Activated T-cell treated with anti-CD3 and anti-CD28 coated beads, Interleukin-2, amount 50 U/mL, for 72 hours (primary cell): ENCODE data around the gene BTF3L4. TPM values are rescaled to one million over a fixed set of nuclear protein-coding genes. Genes with fewer than 3 reads are reported as not detected.
"Not testable (repeated sequence)": the region's sequence is repeated elsewhere in the genome, so short reads cannot be mapped to it uniquely, and the experiment has no call there.

Source experiments
- ATAC-seq, 2 donors: fragments of 150-1000 bp; cut with Tn5 transposase; replicated peaks in 1 of 2; 2 replicates each; pipeline ENCODE4 v1.10.0; 2021; ENCODE audit warnings: moderate library complexity in 2 of 2, mild to moderate bottlenecking in 1 of 2
- DNase-seq, 2 donors: peaks; one replicate each; pipeline ENCODE4 v3.0.0; 2021 to 2022; ENCODE audit warnings: mixed read lengths in 1 of 2
- H3K27ac Mint-ChIP-seq: one replicate; pipeline ENCODE4 v1.8.0; 2022; ENCODE audit warnings: mild to moderate bottlenecking, moderate library complexity, mixed read lengths
- H3K27me3 Mint-ChIP-seq: one replicate; pipeline ENCODE4 v1.8.0; 2022; ENCODE audit warnings: low read depth, mixed read lengths
- H3K36me3 Mint-ChIP-seq, 2 donors: one replicate each; pipeline ENCODE4 v1.8.0; 2022; ENCODE audit warnings: mixed read lengths in 2 of 2, mild to moderate bottlenecking in 1 of 2; ENCODE audit not compliant: insufficient read depth in 2 of 2
- H3K4me1 Mint-ChIP-seq: one replicate; pipeline ENCODE4 v1.8.0; 2022; ENCODE audit warnings: low read depth, mixed read lengths
- H3K4me3 Mint-ChIP-seq, 2 donors: one replicate each; pipeline ENCODE4 v1.8.0; 2022; ENCODE audit warnings: mild to moderate bottlenecking in 2 of 2, mixed read lengths in 2 of 2, moderate library complexity in 2 of 2
- H3K9me3 Mint-ChIP-seq, 2 donors: one replicate each; pipeline ENCODE4 v1.8.0; 2022; ENCODE audit warnings: mixed read lengths in 2 of 2
- total RNA-seq, 2 donors: library from RNA; stranded (reverse); gene quantifications; one replicate each; pipeline ENCODE4 v1.2.3, GENCODE V29; 2022

Gene BTF3L4
- total RNA-seq, 2 donors from 2014 or later, result 28.3 to 32.3 TPM

DNA sequence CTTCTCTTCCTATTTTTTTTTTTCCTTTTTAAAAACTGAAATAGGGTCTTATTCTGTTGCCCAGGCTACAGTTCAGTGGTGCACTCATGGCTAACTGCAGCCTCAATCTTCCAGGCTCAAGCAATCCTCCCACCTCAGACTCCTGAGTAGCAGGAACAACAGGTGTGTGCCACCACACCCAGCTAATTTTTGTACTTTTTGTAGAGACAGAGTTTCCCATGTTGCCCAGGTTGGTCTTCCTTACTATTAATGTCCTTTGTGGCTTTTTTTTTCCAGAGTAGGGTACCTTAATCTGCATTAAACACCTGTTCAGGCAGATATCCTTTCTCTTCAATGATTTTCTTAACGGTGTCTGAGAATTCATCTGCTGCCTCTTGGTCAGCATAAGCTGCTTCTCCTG lies 18.2 kb upstream of the BTF3L4 start:
- Mint-ChIP-seq H3K4me1 (peaks cover 7% of the 10 kb centered on the region), H3K9me3 (no peaks in the 10 kb centered on the region), H3K36me3 (peaks cover 0 to 5% of the 10 kb centered on the region in 2 donors), H3K27me3 (no peaks in the 10 kb centered on the region), H3K4me3 (no peak overlapping the region), H3K27ac (no peak overlapping the region)
- ATAC-seq, result no peak
- DNase-seq, result no peak

DNA sequence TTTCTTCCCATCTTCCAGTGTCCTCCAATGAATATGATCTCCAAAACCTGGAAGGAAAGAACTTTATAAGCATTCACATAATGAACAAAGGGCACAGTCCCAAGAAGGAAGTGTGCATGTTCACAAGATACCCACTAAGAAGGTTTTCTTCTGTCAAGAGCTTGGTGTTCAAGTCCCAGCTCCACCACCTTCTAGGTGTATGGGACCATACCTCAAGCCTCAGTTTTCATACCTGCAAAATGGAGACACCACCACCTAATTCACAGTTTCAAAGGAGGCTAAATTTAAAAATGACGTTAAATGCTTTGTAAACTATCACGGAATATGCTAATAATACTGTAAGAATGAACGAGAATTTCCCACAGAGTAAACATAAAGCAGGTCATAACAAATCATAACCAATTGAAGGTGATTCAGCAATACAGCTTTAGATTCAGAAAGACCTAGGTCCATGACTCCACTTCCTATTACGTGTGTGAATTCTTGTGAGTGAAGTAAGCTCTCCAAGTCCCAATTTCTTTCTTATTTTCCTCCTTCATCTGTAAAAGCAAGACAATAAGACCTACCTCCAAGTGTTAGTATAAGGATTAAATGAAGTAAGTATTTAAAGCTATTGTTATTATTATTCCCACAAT lies 14.4 kb upstream of the BTF3L4 start:
- no peaks in the 10 kb centered on the region for H3K27me3 Mint-ChIP-seq
- H3K4me1 Mint-ChIP-seq, result peaks cover 12% of the 10 kb centered on the region
- H3K27ac Mint-ChIP-seq, result no peak overlapping the region
- no peak overlapping the region for H3K4me3 Mint-ChIP-seq
- H3K9me3 Mint-ChIP-seq, result no peaks in the 10 kb centered on the region
- DNase-seq (no peak), ATAC-seq (no peak)
- peaks cover 5 to 14% of the 10 kb centered on the region in 2 donors for H3K36me3 Mint-ChIP-seq

DNA sequence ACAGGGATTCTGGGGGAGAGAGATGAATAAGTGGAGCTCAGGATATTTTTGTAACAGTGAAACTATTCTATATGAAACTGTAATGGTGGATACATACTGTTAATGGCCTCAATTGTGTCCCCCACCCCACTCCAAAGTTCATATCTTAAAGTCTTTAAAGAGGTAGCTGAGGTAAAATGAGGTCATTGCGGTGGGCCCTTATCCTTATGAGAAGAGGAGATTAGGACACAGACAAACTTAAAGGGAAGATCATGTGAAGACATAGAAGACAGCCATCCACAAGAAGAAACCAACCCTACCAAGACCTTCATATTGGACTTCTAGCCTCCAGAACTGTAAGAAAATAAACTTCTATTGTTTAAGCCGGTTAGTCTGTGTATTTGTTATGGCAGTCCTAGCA lies 10.9 kb upstream of the BTF3L4 start:
- Mint-ChIP-seq H3K4me3 (no peak overlapping the region), H3K36me3 (peaks cover 8 to 17% of the 10 kb centered on the region in 2 donors), H3K9me3 (no peaks in the 10 kb centered on the region), H3K27ac (no peak overlapping the region), H3K4me1 (peaks cover 13% of the 10 kb centered on the region), H3K27me3 (no peaks in the 10 kb centered on the region)
- DNase-seq (no peak), ATAC-seq (no peak)

DNA sequence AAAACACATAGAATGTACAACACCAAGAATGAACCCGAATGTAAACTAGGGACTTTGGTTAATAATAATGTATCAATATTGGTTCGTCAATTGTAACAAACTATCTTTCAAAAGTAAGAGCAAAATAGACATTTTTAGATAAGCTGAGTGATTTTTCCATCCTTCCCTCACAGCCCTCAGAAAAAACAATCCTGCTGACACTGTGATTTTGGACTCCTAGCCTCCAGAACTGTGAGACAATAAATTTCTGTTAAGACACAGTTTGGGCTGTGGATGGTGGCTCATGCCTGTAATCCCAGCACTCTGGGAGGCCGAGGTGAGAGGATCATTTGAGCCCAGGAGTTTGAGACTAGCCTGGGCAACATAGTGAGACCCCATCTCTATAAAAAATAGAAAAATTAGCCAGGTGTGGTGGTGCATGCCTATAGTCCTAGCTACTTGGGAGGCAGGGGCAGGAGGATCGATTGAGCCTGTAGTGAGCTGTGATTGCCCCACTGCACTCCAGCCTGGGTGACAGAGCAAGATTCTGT lies 10.4 kb upstream of the BTF3L4 start:
- H3K9me3 Mint-ChIP-seq, ATAC-seq: not testable (repeated sequence)
- H3K36me3 Mint-ChIP-seq, result peaks cover 8 to 21% of the 10 kb centered on the region in 2 donors

DNA sequence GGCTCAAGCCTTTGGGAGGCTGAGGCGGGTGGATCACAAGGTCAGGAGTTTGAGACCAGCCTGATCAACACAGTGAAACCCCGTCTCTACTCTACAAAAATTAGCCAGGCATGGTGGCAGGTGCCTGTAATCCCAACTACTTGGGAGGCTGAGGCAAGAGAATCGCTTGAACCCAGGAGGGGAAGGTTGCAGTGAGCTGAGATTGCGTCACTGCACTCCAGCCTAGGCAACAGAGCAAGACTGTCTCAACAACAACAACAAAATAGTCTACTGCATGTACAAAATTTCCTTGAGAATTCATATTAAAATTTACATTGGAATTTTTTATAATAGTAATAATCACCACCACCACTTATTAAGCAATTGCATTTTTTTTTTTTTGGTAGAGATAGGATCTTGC lies 6.8 kb upstream of the BTF3L4 start:
- not testable (repeated sequence) for H3K4me3 Mint-ChIP-seq, DNase-seq, H3K27ac Mint-ChIP-seq, H3K27me3 Mint-ChIP-seq, H3K9me3 Mint-ChIP-seq, ATAC-seq
- H3K36me3 Mint-ChIP-seq, result peaks cover 5 to 25% of the 10 kb centered on the region in 2 donors
- peaks cover 43% of the 10 kb centered on the region for H3K4me1 Mint-ChIP-seq

More for the DNA sequence above, 10.4 kb upstream of the BTF3L4 start:
- not testable (repeated sequence) for H3K4me3 Mint-ChIP-seq, DNase-seq, H3K27me3 Mint-ChIP-seq, H3K27ac Mint-ChIP-seq
- H3K4me1 Mint-ChIP-seq, result peaks cover 18% of the 10 kb centered on the region

DNA sequence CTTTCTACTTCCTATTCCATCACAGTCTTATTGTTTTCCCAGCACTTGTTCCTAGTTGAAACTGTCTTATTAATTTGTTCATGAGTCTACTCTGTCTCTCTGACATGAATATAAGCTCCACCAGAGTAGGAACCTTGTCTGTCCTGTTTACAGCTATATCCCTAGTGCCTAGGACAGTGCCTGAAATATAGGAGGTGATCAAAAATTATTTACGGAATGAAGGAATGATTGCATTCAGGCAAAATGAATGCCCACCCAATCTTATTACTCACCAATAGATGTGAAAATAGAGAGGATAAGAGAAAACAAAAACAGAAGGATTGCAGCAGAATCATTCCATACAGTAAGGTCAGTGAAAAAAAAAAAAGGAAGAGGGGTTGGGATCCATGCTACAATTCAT lies 2.2 kb upstream of the BTF3L4 start:
- Mint-ChIP-seq H3K27ac (peak overlapping the region; percentile 96), H3K9me3 (no peaks in the 10 kb centered on the region), H3K4me1 (peaks cover 60% of the 10 kb centered on the region), H3K27me3 (no peaks in the 10 kb centered on the region), H3K4me3 (peak overlapping the region; percentile 95 to 99), H3K36me3 (peaks cover 10 to 21% of the 10 kb centered on the region in 2 donors)
- DNase-seq (no peak), ATAC-seq (no peak)

DNA sequence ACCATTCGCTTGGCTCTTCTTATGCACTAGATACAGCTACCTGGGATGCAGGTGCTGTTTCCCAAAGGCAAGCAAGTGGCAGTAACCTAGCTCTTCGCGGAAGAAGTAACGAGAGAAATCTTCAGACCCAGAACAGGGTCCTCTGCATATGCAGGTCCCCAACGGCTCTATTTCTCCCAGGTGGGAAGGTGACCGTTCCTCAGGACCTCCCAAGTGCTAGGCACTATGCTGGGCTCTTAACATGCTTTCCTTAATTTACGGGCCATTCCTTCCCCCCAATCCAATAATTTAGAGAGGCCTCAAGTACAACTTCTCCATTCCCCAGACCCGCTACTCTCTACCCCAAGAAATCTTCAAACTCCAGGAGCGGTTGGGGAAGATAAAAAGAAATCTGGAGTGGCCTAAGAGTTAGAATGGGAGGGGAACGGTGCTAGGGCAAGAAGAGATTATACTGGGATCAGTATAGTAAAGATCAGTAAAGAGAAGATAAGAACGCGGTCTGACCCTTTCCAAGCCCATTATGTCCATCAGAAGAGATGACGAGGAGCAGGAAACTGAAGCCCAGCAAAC lies 1.5 kb upstream of the BTF3L4 start:
- peak overlapping the region; percentile 96 for H3K27ac Mint-ChIP-seq
- peak in 1 of 2 donors; percentile 2 for DNase-seq
- H3K9me3 Mint-ChIP-seq, result no peaks in the 10 kb centered on the region
- H3K36me3 Mint-ChIP-seq, result peaks cover 10 to 24% of the 10 kb centered on the region in 2 donors
- H3K4me1 Mint-ChIP-seq, result peaks cover 65% of the 10 kb centered on the region
- H3K4me3 Mint-ChIP-seq, result peak overlapping the region; percentile 95 to 99
- ATAC-seq, result no peak
- H3K27me3 Mint-ChIP-seq, result no peaks in the 10 kb centered on the region

DNA sequence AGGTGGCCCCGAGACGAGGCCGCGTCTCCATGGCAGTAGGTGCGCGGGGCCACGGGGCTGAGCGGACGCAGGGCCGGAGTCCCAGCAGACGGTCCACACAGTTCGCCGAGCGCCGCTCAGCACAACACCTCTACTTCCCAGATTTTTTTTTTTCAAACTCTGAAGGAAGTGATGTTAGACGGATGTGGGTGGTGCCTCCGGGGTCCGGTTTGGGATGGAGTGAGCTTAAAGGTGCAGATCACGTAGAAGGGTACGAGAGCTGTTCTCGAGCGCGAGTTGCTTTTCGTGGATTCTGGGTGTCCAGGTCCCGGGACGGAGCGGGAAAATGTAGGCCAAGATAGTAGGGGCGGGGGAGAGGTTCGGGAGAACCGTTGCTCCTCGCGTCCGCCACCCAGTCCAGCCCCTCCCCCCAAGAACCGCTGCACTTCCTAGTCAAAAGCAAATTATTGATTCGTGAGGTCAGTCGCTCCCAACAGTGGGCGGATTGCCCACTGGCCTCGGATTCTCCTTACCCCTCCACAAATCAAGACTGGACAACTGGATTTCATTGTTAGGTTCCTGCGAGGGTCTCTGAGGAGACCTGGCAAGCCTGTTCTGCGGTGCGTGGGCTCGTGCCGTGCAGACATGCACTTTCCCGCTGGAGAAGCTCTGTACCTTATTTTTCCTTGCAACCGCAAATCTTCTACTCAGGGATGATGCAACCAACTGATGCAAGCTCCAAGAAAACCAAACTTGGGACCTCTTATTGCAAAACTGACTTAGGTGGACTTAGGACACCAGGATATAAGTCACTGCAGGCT lies 829 bp upstream of the BTF3L4 start, which contains the start of gene TXNDC12:
Gene TXNDC12 (minus strand): TSS at position 126 of the 800 bp plus-strand sequence. CDS start 95 bp downstream, at position 31.
- Mint-ChIP-seq H3K9me3 (no peaks in the 10 kb centered on the region), H3K4me1 (peaks cover 64% of the 10 kb centered on the region), H3K4me3 (peak within 1 kb of the TSS; percentile 95 to 99), H3K27me3 (no peaks in the 10 kb centered on the region), H3K27ac (peak within 1 kb of the TSS; percentile 96), H3K36me3 (peaks cover 10 to 24% of the 10 kb centered on the region in 2 donors)
- peak; percentile 72 to 81 for DNase-seq
- peak; percentile 63 to 69 for ATAC-seq

DNA sequence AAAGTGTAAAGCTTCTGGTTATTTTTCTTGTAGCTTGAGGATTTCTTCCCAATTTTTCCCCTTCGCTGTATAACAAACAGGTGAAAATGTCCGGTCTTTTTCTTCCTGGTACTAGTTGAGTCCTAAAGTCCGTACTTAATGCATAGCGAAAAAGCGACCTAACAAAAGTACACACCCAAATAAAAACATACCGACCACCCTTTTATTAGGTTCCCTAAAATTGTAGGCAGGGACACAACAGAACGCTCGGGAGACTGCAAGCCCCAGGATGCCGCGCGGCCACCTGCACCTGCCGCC lies 281 bp upstream of the BTF3L4 start:
- no peak for ATAC-seq
- peak overlapping the region; percentile 95 to 99 for H3K4me3 Mint-ChIP-seq
- peaks cover 58% of the 10 kb centered on the region for H3K4me1 Mint-ChIP-seq
- no peak for DNase-seq
- H3K27me3 Mint-ChIP-seq, result no peaks in the 10 kb centered on the region
- no peaks in the 10 kb centered on the region for H3K9me3 Mint-ChIP-seq
- H3K27ac Mint-ChIP-seq, result peak overlapping the region; percentile 96
- H3K36me3 Mint-ChIP-seq, result peaks cover 10 to 23% of the 10 kb centered on the region in 2 donors

DNA sequence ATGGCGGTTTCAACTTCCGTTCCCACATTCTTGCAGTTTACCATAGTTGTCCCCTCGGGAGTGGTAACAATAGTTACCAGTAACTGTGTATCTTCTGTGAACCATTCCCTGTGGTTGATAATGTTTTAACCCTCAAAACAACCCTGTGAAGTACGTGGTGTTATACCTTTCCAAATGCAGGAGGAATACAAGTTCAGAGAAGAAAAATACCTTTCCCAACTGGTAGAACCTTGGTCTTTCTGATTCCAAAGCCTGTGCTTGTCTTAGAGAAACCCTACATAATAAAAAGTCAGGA lies 789 bp downstream of the BTF3L4 start:
- ATAC-seq (no peak), DNase-seq (no peak)
- H3K27ac Mint-ChIP-seq, result peak overlapping the region; percentile 87
- no peaks in the 10 kb centered on the region for H3K27me3 Mint-ChIP-seq
- H3K36me3 Mint-ChIP-seq, result peaks cover 10 to 28% of the 10 kb centered on the region in 2 donors
- peak overlapping the region; percentile 95 to 99 for H3K4me3 Mint-ChIP-seq
- H3K9me3 Mint-ChIP-seq, result no peaks in the 10 kb centered on the region
- peaks cover 58% of the 10 kb centered on the region for H3K4me1 Mint-ChIP-seq

DNA sequence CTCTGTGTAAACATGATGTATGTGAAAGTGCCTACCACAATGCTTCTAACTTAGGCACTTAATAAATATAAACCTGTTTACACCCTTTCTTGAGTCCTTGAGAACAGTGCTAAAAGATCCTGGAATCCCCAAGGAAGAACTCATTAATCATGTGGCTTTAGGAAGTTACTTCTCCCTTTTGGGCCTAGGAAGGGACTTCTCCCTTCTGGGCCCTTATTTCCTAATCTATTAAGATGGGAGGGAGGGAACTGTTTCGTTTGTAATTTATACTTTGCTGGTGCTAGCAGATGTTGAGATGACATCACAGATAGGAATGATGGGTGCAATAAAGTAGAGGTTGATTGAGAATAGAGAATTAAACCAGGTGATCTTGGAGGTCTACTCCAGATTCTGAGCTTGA lies 1.2 kb downstream of the BTF3L4 start:
- H3K36me3 Mint-ChIP-seq, result peaks cover 10 to 27% of the 10 kb centered on the region in 2 donors
- no peaks in the 10 kb centered on the region for H3K9me3 Mint-ChIP-seq
- peak overlapping the region; percentile 95 to 99 for H3K4me3 Mint-ChIP-seq
- ATAC-seq (no peak), DNase-seq (no peak)
- H3K27me3 Mint-ChIP-seq, result no peaks in the 10 kb centered on the region
- H3K4me1 Mint-ChIP-seq, result peaks cover 54% of the 10 kb centered on the region
- peak overlapping the region; percentile 87 for H3K27ac Mint-ChIP-seq

DNA sequence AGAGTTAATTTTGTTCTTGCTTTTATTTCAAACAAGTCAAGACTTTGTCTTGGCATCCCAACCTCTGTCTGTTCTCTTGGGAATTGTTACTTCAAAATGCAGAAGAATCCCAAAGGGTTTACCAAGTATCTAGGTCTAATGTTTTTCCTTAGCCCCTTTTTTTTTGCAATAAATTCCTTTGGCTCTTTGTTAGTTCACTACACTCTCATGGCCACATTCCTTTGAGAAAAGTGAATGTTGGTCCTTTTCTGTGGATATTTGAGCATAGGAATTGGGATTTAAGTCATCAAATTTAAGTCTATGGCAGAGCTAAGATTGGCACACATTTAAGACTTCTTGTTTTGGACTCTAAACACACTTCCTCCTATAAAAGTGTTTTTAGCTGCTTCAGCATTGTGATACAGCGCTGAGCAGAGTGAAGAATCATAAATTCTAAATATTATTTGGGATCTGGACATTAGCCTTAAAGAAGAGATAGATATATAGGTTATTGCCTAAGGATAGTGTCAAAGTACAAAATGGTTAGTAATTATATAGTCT lies 1.9 kb downstream of the BTF3L4 start:
- Mint-ChIP-seq H3K4me1 (peaks cover 47% of the 10 kb centered on the region), H3K9me3 (no peaks in the 10 kb centered on the region), H3K27ac (peak overlapping the region; percentile 81), H3K36me3 (peaks cover 13 to 27% of the 10 kb centered on the region in 2 donors), H3K27me3 (no peaks in the 10 kb centered on the region), H3K4me3 (peak overlapping the region; percentile 95 to 99)
- ATAC-seq, result no peak
- DNase-seq, result no peak

DNA sequence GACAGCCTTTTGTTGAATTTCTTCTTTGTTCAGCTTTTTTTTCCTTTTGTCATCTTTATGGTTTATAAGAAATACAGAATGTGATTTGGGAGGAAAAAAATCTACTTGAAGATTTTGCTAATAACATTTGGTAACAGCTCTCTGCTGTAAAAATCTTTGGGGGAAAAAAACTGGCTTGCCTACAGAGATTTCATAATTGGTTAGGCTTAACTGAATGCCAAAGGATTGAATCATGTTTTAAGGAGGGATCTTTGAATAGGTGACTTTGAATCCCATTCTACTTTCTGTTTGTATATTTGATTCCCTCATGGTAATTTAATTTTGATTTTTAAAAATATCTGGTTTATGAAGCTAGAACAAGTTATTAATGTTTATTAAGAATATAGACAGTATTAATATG lies 3.2 kb downstream of the BTF3L4 start:
- no peaks in the 10 kb centered on the region for H3K27me3 Mint-ChIP-seq
- DNase-seq (no peak), ATAC-seq (no peak)
- H3K27ac Mint-ChIP-seq, result no peak overlapping the region
- peak overlapping the region in 1 of 2 donors; percentile 69 for H3K4me3 Mint-ChIP-seq
- H3K4me1 Mint-ChIP-seq, result peaks cover 41% of the 10 kb centered on the region
- H3K36me3 Mint-ChIP-seq, result peaks cover 18 to 34% of the 10 kb centered on the region in 2 donors
- H3K9me3 Mint-ChIP-seq, result no peaks in the 10 kb centered on the region
